IMR-90 (cell line): Measurements from ENCODE around the gene LEP. TPM values are rescaled to one million over a fixed set of nuclear protein-coding genes. Genes with fewer than 3 reads are reported as not detected.
A peak's percentile ranks its signal among the peaks of the same experiment; 100 is the strongest.

Experiments
- ATAC-seq: fragments of 200-7000 bp; cut with Tn5 transposase; 2 replicates; pipeline ENCODE4 v1.9.1; 2020; ENCODE audit warnings: low read depth, mild to moderate bottlenecking, moderate library complexity
- BruUV-seq: library from RNA; stranded (reverse); fragments of 400-500 nt; replicated peaks from 2 replicates; lab custom pipeline; 2021; lab: Mats Ljungman, UMichigan
- CTCF ChIA-PET: fragments of 300-600 bp; formaldehyde crosslinking; extraction: SDS; loops from one replicate; lab custom pipeline; 2021; ENCODE audit warnings: antibody characterized with exemption; lab: Yijun Ruan, JAX
- POLR2A ChIA-PET: fragments of 300-600 bp; sonication (Branson Sonifier 250); formaldehyde crosslinking; loops from one replicate; lab custom pipeline; 2022; ENCODE audit warnings: antibody characterized with exemption; ENCODE audit not compliant: unreplicated experiment; lab: Charles Lee
- DNase-seq: peaks from one replicate; pipeline ENCODE4 v3.0.0; 2013
- H2AFZ ChIP-seq: replicated peaks from 2 replicates; pipeline ENCODE3; 2013; ENCODE audit warnings: low read length, mild to moderate bottlenecking; ENCODE audit not compliant: poor library complexity
- H2AK5ac ChIP-seq: 2 replicates; pipeline ENCODE4 v1.6.1; 2013; ENCODE audit warnings: low read depth, low read length, inconsistent platforms
- H2AK9ac ChIP-seq: replicated peaks from 2 replicates; pipeline ENCODE3; 2013; ENCODE audit warnings: mild to moderate bottlenecking, low read depth, low read length, moderate library complexity; ENCODE audit not compliant: poor library complexity
- H2BK120ac ChIP-seq: 2 replicates; pipeline ENCODE4 v1.6.1; 2013; ENCODE audit warnings: low read depth, low read length, inconsistent platforms
- H2BK15ac ChIP-seq: 3 replicates; pipeline ENCODE4 v1.6.1; 2013; ENCODE audit warnings: low read depth, low read length, inconsistent platforms
- H2BK20ac ChIP-seq: 2 replicates; pipeline ENCODE4 v1.6.1; 2013; ENCODE audit warnings: low read depth, mild to moderate bottlenecking, inconsistent platforms, low read length, moderate library complexity
- H2BK5ac ChIP-seq: 2 replicates; pipeline ENCODE4 v1.6.1; 2013; ENCODE audit warnings: mild to moderate bottlenecking, low read depth, low read length, inconsistent platforms; ENCODE audit not compliant: poor library complexity, severe bottlenecking
- H3K14ac ChIP-seq: replicated peaks from 2 replicates; pipeline ENCODE4 v1.6.1; 2013; ENCODE audit warnings: low read depth, low read length, inconsistent platforms
- H3K18ac ChIP-seq: 2 replicates; pipeline ENCODE4 v1.6.1; 2013; ENCODE audit warnings: low read depth, low read length, control low read depth
- H3K23ac ChIP-seq: 2 replicates; pipeline ENCODE4 v1.6.1; 2013; ENCODE audit warnings: low read depth, low read length, inconsistent platforms
- H3K27ac ChIP-seq: 2 replicates; pipeline ENCODE4 v1.5.1; 2013; ENCODE audit warnings: mild to moderate bottlenecking, control low read depth, low read length; ENCODE audit not compliant: insufficient read depth
- H3K27me3 ChIP-seq: 2 replicates; pipeline ENCODE4 v1.6.1; 2013; ENCODE audit warnings: low read length; ENCODE audit not compliant: control insufficient read depth, insufficient read depth
- H3K36me3 ChIP-seq: 2 replicates; pipeline ENCODE4 v1.6.1; 2013; ENCODE audit warnings: low read length, mixed read lengths; ENCODE audit not compliant: control insufficient read depth, insufficient read depth
- H3K4ac ChIP-seq: 2 replicates; pipeline ENCODE4 v1.6.1; 2013; ENCODE audit warnings: low read depth, low read length, inconsistent platforms
- H3K4me1 ChIP-seq: 2 replicates; pipeline ENCODE4 v1.6.1; 2013; ENCODE audit warnings: low read length, mixed read lengths; ENCODE audit not compliant: control insufficient read depth, insufficient read depth
- H3K4me2 ChIP-seq: 2 replicates; pipeline ENCODE4 v1.6.1; 2013; ENCODE audit warnings: low read depth, mild to moderate bottlenecking, control low read depth, low read length, moderate library complexity
- H3K4me3 ChIP-seq: 2 replicates; pipeline ENCODE4 v1.5.1; 2013; ENCODE audit warnings: low read depth, mild to moderate bottlenecking, control low read depth, low read length, moderate library complexity; ENCODE audit not compliant: insufficient read depth
- H3K56ac ChIP-seq: 2 replicates; pipeline ENCODE4 v1.6.1; 2013; ENCODE audit warnings: low read length, inconsistent platforms; ENCODE audit not compliant: insufficient read depth; ENCODE audit errors: extremely low read depth
- H3K79me1 ChIP-seq, 2 experiments: 2 replicates each; pipeline ENCODE4 v1.6.1; 2013; ENCODE audit warnings: low read length in 2 of 2, inconsistent platforms in 1 of 2, low read depth in 1 of 2
- H3K9ac ChIP-seq: 2 replicates; pipeline ENCODE4 v1.6.1; 2013; ENCODE audit warnings: low read depth, low read length, control low read depth
- H3K9me1 ChIP-seq: 2 replicates; pipeline ENCODE4 v1.6.1; 2013; ENCODE audit warnings: low read length, inconsistent platforms; ENCODE audit not compliant: insufficient read depth
- H3K9me3 ChIP-seq: 2 replicates; pipeline ENCODE4 v1.6.1; 2013; ENCODE audit warnings: low read length; ENCODE audit not compliant: control insufficient read depth, insufficient read depth
- H4K20me1 ChIP-seq: 2 replicates; pipeline ENCODE4 v1.6.1; 2013; ENCODE audit warnings: low read length, inconsistent platforms; ENCODE audit not compliant: insufficient read depth
- H4K5ac ChIP-seq: 2 replicates; pipeline ENCODE4 v1.6.1; 2013; ENCODE audit warnings: mild to moderate bottlenecking, low read depth, low read length, control low read depth
- H4K8ac ChIP-seq, 2 experiments: 2 replicates each; pipeline ENCODE4 v1.6.1; 2013; ENCODE audit warnings: low read depth in 2 of 2, low read length in 2 of 2, control low read depth in 1 of 2, inconsistent platforms in 1 of 2
- H4K91ac ChIP-seq: 2 replicates; pipeline ENCODE4 v1.6.1; 2013; ENCODE audit warnings: low read depth, low read length, inconsistent platforms; ENCODE audit not compliant: insufficient read depth
- BHLHE40 ChIP-seq: fragments of 150-350 bp; IDR thresholded peaks from 2 replicates; pipeline ENCODE4 v1.6.1; 2016; ENCODE audit warnings: mild to moderate bottlenecking, low read depth, low read length
- CHD1 ChIP-seq: IDR thresholded peaks from 2 replicates; pipeline ENCODE4 v1.6.1; 2012; ENCODE audit warnings: low read depth, low read length, improper control_type of control experiment
- ELK1 ChIP-seq: fragments of 150-350 bp; IDR thresholded peaks from 2 replicates; pipeline ENCODE4 v1.6.1; 2016; ENCODE audit warnings: low read depth, mild to moderate bottlenecking, low read length, moderate library complexity, borderline replicate concordance
- MXI1 ChIP-seq: IDR thresholded peaks from 2 replicates; pipeline ENCODE4 v1.6.1; 2012; ENCODE audit warnings: low read depth, mild to moderate bottlenecking, low read length, moderate library complexity, borderline replicate concordance
- WGBS, 2 experiments: methylation state at CpG; one replicate each; pipeline versions ENCODE4 v1.1.5 to v1.1.7; 2013; ENCODE audit warnings: missing lambda C conversion rate in 2 of 2; ENCODE audit not compliant: insufficient read length in 1 of 2; ENCODE audit errors: extremely low coverage in 2 of 2; 5-methylcytosine and 5-hydroxymethylcytosine counted together
- dilution Hi-C: fragments of 300-500 bp; cut with HindIII; formaldehyde crosslinking; loops from one replicate; pipeline ENCODE4 v1.14.3; 2018; ENCODE audit warnings: low sequenced_read_pairs; ENCODE audit not compliant: unreplicated experiment
- in situ Hi-C: fragments of 300-500 bp; cut with MboI; formaldehyde crosslinking; loops from 3 replicates; pipeline ENCODE4 v1.14.3; 2019; ENCODE audit warnings: low sequenced_read_pairs, inconsistent platforms, mixed read lengths
- intact Hi-C: fragments of 100-400 bp; cut with micrococcal nuclease; formaldehyde crosslinking; loops from 2 replicates; pipeline ENCODE4 v1.10.0; 2022
- polyA plus RNA-seq, 3 experiments: library from polyadenylated mRNA; depleted of rRNA; stranded (reverse); fragments of >200 nt; gene quantifications; 2 replicates each; pipeline ENCODE4 v1.2.3, GENCODE V29; 2012; ENCODE audit warnings: low replicate concordance in 1 of 3
- total RNA-seq: library from RNA; depleted of rRNA; stranded (reverse); fragments of >200 nt; gene quantifications from 2 replicates; pipeline ENCODE4 v1.2.3, GENCODE V29; 2012

The LEP gene
- total and polyA plus RNA-seq, 2 of the 4 experiments (the other 2 are of a cell fraction), result not detected

GRCh38 chr7:128201067-128201689 lies 39.9 kb upstream of the LEP start:
- ChIA-PET CTCF (no interaction called here), POLR2A (no interaction called here)
- Histone ChIP-seq H3K23ac (no peak overlapping the region), H2BK120ac (no peak overlapping the region), H3K18ac (no peak overlapping the region), H2AK5ac (no peak overlapping the region), H3K9me1 (no peaks in the 10 kb centered on the region), H3K9ac (no peak overlapping the region), H3K4me2 (peak overlapping the region; percentile 19; the same call in 1 of the 2 replicates), H4K20me1 (no peaks in the 10 kb centered on the region), H2BK15ac (no peak overlapping the region), H3K27me3 (peaks cover 68% of the 10 kb centered on the region), H3K56ac (no peak overlapping the region), H3K4me1 (no peaks in the 10 kb centered on the region), H3K14ac (no peak overlapping the region), H3K36me3 (no peaks in the 10 kb centered on the region), H3K4me3 (no peak overlapping the region), H3K9me3 (peaks cover 1% of the 10 kb centered on the region; the same call in 1 of the 2 replicates), H2BK5ac (no peak overlapping the region), H4K5ac (no peak overlapping the region), H3K79me1 (no peaks in the 10 kb centered on the region), H3K4ac (no peak overlapping the region), H3K27ac (no peak overlapping the region), H4K91ac (no peak overlapping the region), H2AFZ (peak overlapping the region; percentile 75), H2AK9ac (no peak overlapping the region), H4K8ac (no peak overlapping the region), H2BK20ac (no peak overlapping the region)
- in situ Hi-C loops, result no loop called here
- 4% methylated on average over 26 of the region's 37 CpGs; no CpG with 5 or more reads in 1 of the 2 experiments for WGBS, 2 experiments
- ATAC-seq (peak; percentile 29; the same call in 1 of the 2 replicates), DNase-seq (no peak)
- dilution Hi-C loops, result no loop called here
- no peak for TF ChIP-seq CHD1
- TF ChIP-seq MXI1, result no peak
- TF ChIP-seq BHLHE40, result no peak
- TF ChIP-seq ELK1, result no peak
- BruUV-seq, result no TSS peak
- intact Hi-C loops, result loop anchor here (10.0 kb wide), 1 partner anchor 276 kb away; no protein-coding TSS in a partner anchor
